Breast epithelium (tissue), 4 donors: Measurements from ENCODE around the gene POLR2M. TPM values are rescaled to one million over a fixed set of nuclear protein-coding genes. Genes with fewer than 3 reads are reported as not detected.
A peak's percentile ranks its signal among the peaks of the same experiment; 100 is the strongest.

Source experiments
- DNase-seq, 2 donors: peaks; one replicate each; pipeline ENCODE4 v3.0.0-alpha.2; 2019; ENCODE audit warnings: low spot score in 2 of 2
- H3K27ac ChIP-seq, 2 donors: fragments of 200-600 bp; sonication (generic) in 1 of 2; one replicate each; pipeline ENCODE4 v1.5.1; 2016 to 2019; ENCODE audit warnings: mild to moderate bottlenecking in 1 of 2
- H3K27me3 ChIP-seq, 2 donors: fragments of 200-600 bp; sonication (generic) in 1 of 2; one replicate each; pipeline versions ENCODE4 v1.5.1 to v1.6.0; 2017 to 2019; ENCODE audit warnings: control low read depth in 1 of 2, mild to moderate bottlenecking in 1 of 2
- H3K36me3 ChIP-seq: fragments of 200-600 bp; one replicate; pipeline ENCODE4 v1.5.1; 2019
- H3K4me1 ChIP-seq, 2 donors: fragments of 200-600 bp; sonication (generic); one replicate each; pipeline ENCODE4 v1.5.1; 2016 to 2019; ENCODE audit warnings: control low read depth in 1 of 2
- H3K4me3 ChIP-seq, 3 donors: fragments of 200-600 bp; sonication (generic); 1 replicate in 2 of 3; 2 replicates in 1 of 3; pipeline ENCODE4 v1.5.1; 2016 to 2019; ENCODE audit warnings: mild to moderate bottlenecking in 3 of 3, moderate library complexity in 2 of 3
- H3K9me3 ChIP-seq, 2 donors: fragments of 200-600 bp; sonication (generic) in 1 of 2; one replicate each; pipeline ENCODE4 v1.5.1; 2016 to 2019; ENCODE audit warnings: control low read depth in 1 of 2
- CTCF ChIP-seq, 3 donors: fragments of 450-650 bp; IDR thresholded peaks; one replicate each; pipeline ENCODE4 v1.5.1; 2016 to 2017; ENCODE audit warnings: antibody characterized with exemption in 3 of 3, mild to moderate bottlenecking in 3 of 3, moderate library complexity in 3 of 3
- POLR2A ChIP-seq: fragments of 450-650 bp; IDR thresholded peaks from one replicate; pipeline ENCODE4 v1.6.1; 2016; ENCODE audit warnings: antibody characterized with exemption, mild to moderate bottlenecking, moderate library complexity
- POLR2AphosphoS5 ChIP-seq, 3 donors: sonication (generic); formaldehyde crosslinking; IDR thresholded peaks; one replicate each; pipeline ENCODE4 v1.6.1; 2017; ENCODE audit warnings: antibody characterized with exemption in 3 of 3
- intact Hi-C: fragments of 100-400 bp; cut with DNase I; formaldehyde crosslinking; loops from one replicate; pipeline ENCODE4 v1.15.1; 2023; ENCODE audit warnings: low total_unique reads
- total RNA-seq, 3 donors: library from RNA; depleted of rRNA; stranded (reverse); fragments of >200 nt; gene quantifications; one replicate each; pipeline ENCODE4 v1.1.0, GENCODE V29; 2016

POLR2M gene
- total RNA-seq: 100 to 1,000 TPM in 2 of 3 donors, 10 to 100 TPM in 1; 63.5 to 194 (median 126) TPM

GRCh38 chr15:57706405-57707209, at the start of gene POLR2M:
Gene POLR2M, plus strand, starts transcription at chr15:57706714. Its CDS starts 129 bp downstream, at chr15:57706843.
- Histone ChIP-seq H3K27me3 (no peaks in the 10 kb centered on the region), H3K36me3 (no peaks in the 10 kb centered on the region), H3K27ac (peak within 1 kb of the TSS; percentile 95 to 97), H3K9me3 (no peaks in the 10 kb centered on the region), H3K4me3 (peak within 1 kb of the TSS; percentile 88 to 91 (median 88)), H3K4me1 (peaks cover 0 to 12% of the 10 kb centered on the region in 2 donors)
- DNase-seq: peak; percentile 95 to 97
- intact Hi-C loops: no loop called here
- TF ChIP-seq CTCF (IDR thresholded peaks at IDR 0.05): no peak
- TF ChIP-seq POLR2AphosphoS5 (IDR thresholded peaks at IDR 0.05): peak; percentile 82 to 95 (median 93)
- peak; percentile 79 for TF ChIP-seq POLR2A

GRCh38 chr15:57657619-57658018, 48.9 kb upstream of the POLR2M start:
- intact Hi-C loops: no loop called here
- H3K4me3 ChIP-seq: no peak overlapping the region
- TF ChIP-seq CTCF (IDR thresholded peaks at IDR 0.05) (no peak), POLR2AphosphoS5 (IDR thresholded peaks at IDR 0.05) (no peak), POLR2A (no peak)

GRCh38 chr15:57662091-57662744, 44.3 kb upstream of the POLR2M start:
- no peaks in the 10 kb centered on the region for H3K4me1 ChIP-seq
- no peaks in the 10 kb centered on the region for H3K36me3 ChIP-seq
- peak overlapping the region in 1 of 2 donors; percentile 36 for H3K27ac ChIP-seq
- no peak for TF ChIP-seq POLR2A
- TF ChIP-seq CTCF (IDR thresholded peaks at IDR 0.05): no peak
- no peak for TF ChIP-seq POLR2AphosphoS5 (IDR thresholded peaks at IDR 0.05)
- intact Hi-C loops: no loop called here
- H3K4me3 ChIP-seq: no peak overlapping the region
- no peaks in the 10 kb centered on the region for H3K27me3 ChIP-seq
- H3K9me3 ChIP-seq: no peaks in the 10 kb centered on the region
- no peak for DNase-seq

More at GRCh38 chr15:57657619-57658018, 48.9 kb upstream of the POLR2M start:
- no peak for DNase-seq
- Histone ChIP-seq H3K27ac (no peak overlapping the region), H3K4me1 (no peaks in the 10 kb centered on the region), H3K9me3 (no peaks in the 10 kb centered on the region), H3K36me3 (no peaks in the 10 kb centered on the region), H3K27me3 (no peaks in the 10 kb centered on the region)

DNA sequence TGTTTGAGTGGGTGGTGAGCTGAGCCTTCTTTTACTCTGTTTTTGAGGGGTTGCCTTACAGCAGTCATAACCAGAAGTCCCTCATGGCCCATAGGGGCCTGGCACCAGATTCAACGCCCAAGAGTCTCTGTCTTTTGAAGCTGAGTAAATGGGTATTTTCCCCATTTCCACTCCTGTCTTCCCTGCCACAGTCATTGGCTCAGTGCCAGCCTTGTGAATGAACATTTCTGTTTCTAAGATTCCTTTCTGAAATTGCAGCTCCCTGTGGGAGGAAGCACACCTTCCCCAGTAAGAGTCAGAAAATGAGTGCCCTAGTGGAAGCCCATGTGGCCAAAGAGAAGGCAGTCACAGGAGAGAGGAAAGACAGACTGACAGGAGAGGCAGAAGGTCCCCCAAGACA, 43.7 kb upstream of the POLR2M start:
- no peaks in the 10 kb centered on the region for H3K27me3 ChIP-seq
- no peaks in the 10 kb centered on the region for H3K4me1 ChIP-seq
- no peaks in the 10 kb centered on the region for H3K36me3 ChIP-seq
- no peak for DNase-seq
- H3K27ac ChIP-seq: peak overlapping the region in 1 of 2 donors; percentile 36
- TF ChIP-seq POLR2AphosphoS5 (IDR thresholded peaks at IDR 0.05): no peak
- no peak for TF ChIP-seq CTCF (IDR thresholded peaks at IDR 0.05)
- no peak for TF ChIP-seq POLR2A
- no peak overlapping the region for H3K4me3 ChIP-seq
- intact Hi-C loops: no loop called here
- H3K9me3 ChIP-seq: no peaks in the 10 kb centered on the region

- no peaks in the 10 kb centered on the region for H3K4me1 ChIP-seq
- H3K9me3 ChIP-seq: no peaks in the 10 kb centered on the region
- no peaks in the 10 kb centered on the region for H3K36me3 ChIP-seq
- H3K27ac ChIP-seq: peak overlapping the region in 1 of 2 donors; percentile 36
- H3K27me3 ChIP-seq: no peaks in the 10 kb centered on the region
- no peak overlapping the region for H3K4me3 ChIP-seq
- DNase-seq: no peak
- intact Hi-C loops: no loop called here
- no peak for TF ChIP-seq POLR2AphosphoS5 (IDR thresholded peaks at IDR 0.05)
- TF ChIP-seq CTCF (IDR thresholded peaks at IDR 0.05): no peak
- no peak for TF ChIP-seq POLR2A
These were observed 43.3 kb upstream of the POLR2M start for GRCh38 chr15:57663262-57663661.
